ENCODE results near the gene CTNNA3.

CTNNA3 gene

DNA sequence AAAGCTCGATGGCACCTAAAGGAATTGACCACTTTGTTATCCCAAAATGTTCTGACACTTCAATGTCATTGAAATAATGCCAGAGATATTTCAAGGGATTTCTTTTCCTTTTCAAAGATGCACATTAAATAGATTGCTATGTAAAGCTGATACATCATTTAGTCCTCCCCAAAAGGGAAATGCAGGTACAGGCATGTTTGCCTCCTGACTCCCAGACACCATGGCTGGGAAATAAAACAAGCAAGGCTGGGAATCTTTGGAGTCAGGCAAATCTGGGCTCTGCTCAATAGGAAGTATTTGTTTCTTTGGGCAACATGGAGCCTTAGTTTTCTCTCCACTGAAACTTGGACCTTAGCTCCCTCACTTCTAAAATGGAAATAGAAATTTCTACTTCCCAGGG, 1000.9 kb downstream of the CTNNA3 start:
- TF ChIP-seq, protein P1, sequence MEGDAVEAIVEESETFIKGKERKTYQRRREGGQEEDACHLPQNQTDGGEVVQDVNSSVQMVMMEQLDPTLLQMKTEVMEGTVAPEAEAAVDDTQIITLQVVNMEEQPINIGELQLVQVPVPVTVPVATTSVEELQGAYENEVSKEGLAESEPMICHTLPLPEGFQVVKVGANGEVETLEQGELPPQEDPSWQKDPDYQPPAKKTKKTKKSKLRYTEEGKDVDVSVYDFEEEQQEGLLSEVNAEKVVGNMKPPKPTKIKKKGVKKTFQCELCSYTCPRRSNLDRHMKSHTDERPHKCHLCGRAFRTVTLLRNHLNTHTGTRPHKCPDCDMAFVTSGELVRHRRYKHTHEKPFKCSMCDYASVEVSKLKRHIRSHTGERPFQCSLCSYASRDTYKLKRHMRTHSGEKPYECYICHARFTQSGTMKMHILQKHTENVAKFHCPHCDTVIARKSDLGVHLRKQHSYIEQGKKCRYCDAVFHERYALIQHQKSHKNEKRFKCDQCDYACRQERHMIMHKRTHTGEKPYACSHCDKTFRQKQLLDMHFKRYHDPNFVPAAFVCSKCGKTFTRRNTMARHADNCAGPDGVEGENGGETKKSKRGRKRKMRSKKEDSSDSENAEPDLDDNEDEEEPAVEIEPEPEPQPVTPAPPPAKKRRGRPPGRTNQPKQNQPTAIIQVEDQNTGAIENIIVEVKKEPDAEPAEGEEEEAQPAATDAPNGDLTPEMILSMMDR (IDR thresholded peaks at IDR 0.05), result no peak

DNA sequence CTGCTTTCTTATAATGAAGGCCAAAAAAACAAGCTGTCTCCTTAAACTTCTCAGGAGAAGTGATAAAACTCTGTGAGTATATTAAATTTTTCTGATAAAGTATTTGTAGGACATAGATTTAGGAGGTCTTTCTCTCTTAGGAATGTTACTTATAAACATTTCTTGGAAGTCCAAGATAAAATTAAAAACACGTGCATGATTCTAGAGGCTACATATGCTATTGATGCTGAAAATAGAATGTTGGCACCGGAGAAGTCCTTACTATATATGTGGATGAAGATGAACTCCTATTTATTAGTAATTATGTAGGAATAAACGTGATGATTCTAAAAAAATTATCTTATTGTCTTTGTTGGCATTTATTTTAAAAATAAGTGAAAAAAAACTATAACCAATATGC, 1011.4 kb downstream of the CTNNA3 start:
- TF ChIP-seq, protein P1 (IDR thresholded peaks at IDR 0.05), result no peak

DNA sequence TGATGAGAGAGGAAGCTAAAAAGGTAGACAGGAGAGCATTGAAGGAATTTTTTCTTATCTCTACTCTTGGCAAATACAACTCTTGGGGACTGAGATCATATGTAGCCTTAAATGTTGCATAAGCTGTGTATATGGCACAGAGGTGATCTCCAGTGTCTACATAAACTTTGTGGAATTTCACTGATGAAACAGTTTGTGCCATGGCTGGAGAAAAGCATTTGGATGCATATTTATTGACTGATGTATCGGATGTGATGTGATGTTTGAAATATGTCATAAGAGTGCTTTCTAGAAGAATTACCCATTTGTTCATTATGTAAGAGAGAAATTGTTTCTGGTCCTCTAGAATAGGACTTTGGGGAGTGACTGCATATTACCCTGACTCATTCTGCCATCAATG, 1015.1 kb downstream of the CTNNA3 start:
- TF ChIP-seq, protein P1 (IDR thresholded peaks at IDR 0.05), result no peak

DNA sequence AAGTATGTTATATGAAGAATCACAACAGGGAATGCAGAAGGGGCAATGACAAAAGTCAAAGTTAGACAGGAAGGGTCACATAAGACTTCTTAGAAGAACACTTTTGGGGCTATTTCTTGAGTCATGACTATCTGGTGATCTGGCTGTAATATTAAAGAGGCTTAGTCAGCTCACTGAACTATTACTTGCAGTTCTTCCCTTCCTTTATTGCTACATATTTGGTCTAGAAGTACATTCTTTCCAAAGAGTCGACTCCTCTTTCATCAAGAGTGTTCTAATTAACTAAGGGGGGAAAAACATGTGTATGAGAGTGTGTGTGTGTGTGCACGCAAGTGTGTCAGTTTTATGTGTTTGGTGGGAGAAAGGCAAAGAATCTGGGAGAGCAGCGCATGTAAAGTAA, 1017.5 kb downstream of the CTNNA3 start:
- TF ChIP-seq, protein P1 (IDR thresholded peaks at IDR 0.05), result no peak

DNA sequence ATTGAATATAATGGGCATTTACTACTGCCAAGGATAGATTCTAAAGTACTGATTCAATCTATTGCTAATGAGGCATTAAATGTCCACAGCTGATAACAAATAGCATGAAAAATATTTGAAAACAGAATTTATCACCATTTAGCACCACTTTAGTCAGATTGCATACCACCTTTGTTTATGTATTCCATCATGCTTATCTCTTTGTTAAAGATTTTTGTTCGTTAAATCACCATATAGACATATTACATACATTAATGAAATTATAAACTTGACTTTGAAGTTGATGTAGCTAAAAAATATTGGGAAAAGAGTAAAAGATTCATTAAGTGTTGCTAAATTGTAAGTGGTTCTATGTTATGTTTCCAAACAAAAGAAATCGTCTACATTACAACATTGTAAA, 1022.9 kb downstream of the CTNNA3 start:
- TF ChIP-seq, protein P1 (IDR thresholded peaks at IDR 0.05), result no peak

DNA sequence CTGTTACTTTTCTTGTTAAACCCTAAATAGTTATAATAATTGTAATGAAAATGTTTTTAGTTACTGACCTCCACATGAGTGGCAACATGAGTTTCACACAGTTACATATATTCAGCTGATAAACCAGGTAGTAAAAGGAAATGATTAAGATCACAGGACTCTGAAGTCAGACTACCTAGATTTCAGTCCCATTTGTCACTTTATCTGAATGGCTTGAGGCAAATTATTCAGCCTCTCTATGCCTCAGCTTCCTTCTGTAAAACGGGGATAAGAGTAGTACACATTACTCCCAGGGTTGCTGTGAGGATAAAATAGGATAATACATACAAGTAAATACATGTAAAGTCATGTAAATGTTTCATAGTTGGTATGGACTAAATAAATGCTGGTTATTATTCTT, 1024.4 kb downstream of the CTNNA3 start:
- TF ChIP-seq, protein P1 (IDR thresholded peaks at IDR 0.05), result no peak

DNA sequence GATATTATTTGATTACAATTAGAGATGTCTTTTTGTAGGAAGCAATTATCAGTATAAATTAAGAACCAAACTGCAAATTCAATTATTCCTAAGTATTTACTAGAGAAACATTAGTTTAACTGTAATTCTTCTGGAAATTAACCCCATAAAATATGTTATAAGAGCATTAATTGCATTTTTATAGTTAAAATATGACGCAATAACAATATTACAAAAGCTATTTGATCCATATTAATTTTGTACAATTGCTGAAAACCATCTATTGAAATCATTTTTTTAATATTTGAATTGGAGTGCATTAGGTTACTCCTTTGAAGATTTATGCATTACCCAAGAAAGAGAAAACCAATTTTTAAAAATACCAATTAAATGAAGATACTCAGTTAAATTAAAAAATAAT, 1024.9 kb downstream of the CTNNA3 start:
- TF ChIP-seq, protein P1 (IDR thresholded peaks at IDR 0.05), result no peak

DNA sequence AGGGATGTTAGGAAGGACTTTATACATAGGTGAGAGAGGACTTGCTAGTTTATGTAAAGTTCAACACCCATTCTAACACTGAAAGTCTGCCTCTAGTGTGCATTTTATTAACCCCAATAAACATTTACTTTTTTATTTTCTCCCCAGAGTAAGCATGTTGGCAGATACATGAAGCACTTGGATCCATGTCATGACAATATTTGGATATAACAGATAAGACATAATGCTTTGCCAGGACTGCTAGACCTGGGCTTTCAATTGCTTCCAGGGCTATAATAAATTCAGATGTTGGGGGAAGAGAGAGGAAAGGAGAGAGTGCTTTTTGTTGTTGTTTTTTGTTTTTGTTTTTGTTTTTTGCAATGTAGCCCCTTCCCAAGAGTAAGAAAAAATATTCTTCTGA, 1039.5 kb downstream of the CTNNA3 start:
- TF ChIP-seq, protein P1 (IDR thresholded peaks at IDR 0.05), result peak; percentile 13; the same call in 1 of the 2 replicates

All from LNCAP (cell line).